IMR-90 (cell line): Measurements from ENCODE around the gene PEX5L. TPM values are rescaled to one million over a fixed set of nuclear protein-coding genes. Genes with fewer than 3 reads are reported as not detected.
A peak's percentile ranks its signal among the peaks of the same experiment; 100 is the strongest.

Source experiments
- ATAC-seq: fragments of 200-7000 bp; cut with Tn5 transposase; 2 replicates; pipeline ENCODE4 v1.9.1; 2020; ENCODE audit warnings: low read depth, mild to moderate bottlenecking, moderate library complexity
- BruUV-seq: library from RNA; stranded (reverse); fragments of 400-500 nt; replicated peaks from 2 replicates; lab custom pipeline; 2021; lab: Mats Ljungman, UMichigan
- CTCF ChIA-PET: fragments of 300-600 bp; formaldehyde crosslinking; extraction: SDS; loops from one replicate; lab custom pipeline; 2021; ENCODE audit warnings: antibody characterized with exemption; lab: Yijun Ruan, JAX
- POLR2A ChIA-PET: fragments of 300-600 bp; sonication (Branson Sonifier 250); formaldehyde crosslinking; loops from one replicate; lab custom pipeline; 2022; ENCODE audit warnings: antibody characterized with exemption; ENCODE audit not compliant: unreplicated experiment; lab: Charles Lee
- DNase-seq: peaks from one replicate; pipeline ENCODE4 v3.0.0; 2013
- H2AFZ ChIP-seq: replicated peaks from 2 replicates; pipeline ENCODE3; 2013; ENCODE audit warnings: low read length, mild to moderate bottlenecking; ENCODE audit not compliant: poor library complexity
- H2AK5ac ChIP-seq: 2 replicates; pipeline ENCODE4 v1.6.1; 2013; ENCODE audit warnings: low read depth, low read length, inconsistent platforms
- H2AK9ac ChIP-seq: replicated peaks from 2 replicates; pipeline ENCODE3; 2013; ENCODE audit warnings: mild to moderate bottlenecking, low read depth, low read length, moderate library complexity; ENCODE audit not compliant: poor library complexity
- H2BK120ac ChIP-seq: 2 replicates; pipeline ENCODE4 v1.6.1; 2013; ENCODE audit warnings: low read depth, low read length, inconsistent platforms
- H2BK15ac ChIP-seq: 3 replicates; pipeline ENCODE4 v1.6.1; 2013; ENCODE audit warnings: low read depth, low read length, inconsistent platforms
- H2BK20ac ChIP-seq: 2 replicates; pipeline ENCODE4 v1.6.1; 2013; ENCODE audit warnings: low read depth, mild to moderate bottlenecking, inconsistent platforms, low read length, moderate library complexity
- H2BK5ac ChIP-seq: 2 replicates; pipeline ENCODE4 v1.6.1; 2013; ENCODE audit warnings: mild to moderate bottlenecking, low read depth, low read length, inconsistent platforms; ENCODE audit not compliant: poor library complexity, severe bottlenecking
- H3K14ac ChIP-seq: replicated peaks from 2 replicates; pipeline ENCODE4 v1.6.1; 2013; ENCODE audit warnings: low read depth, low read length, inconsistent platforms
- H3K18ac ChIP-seq: 2 replicates; pipeline ENCODE4 v1.6.1; 2013; ENCODE audit warnings: low read depth, low read length, control low read depth
- H3K23ac ChIP-seq: 2 replicates; pipeline ENCODE4 v1.6.1; 2013; ENCODE audit warnings: low read depth, low read length, inconsistent platforms
- H3K27ac ChIP-seq: 2 replicates; pipeline ENCODE4 v1.5.1; 2013; ENCODE audit warnings: mild to moderate bottlenecking, control low read depth, low read length; ENCODE audit not compliant: insufficient read depth
- H3K27me3 ChIP-seq: 2 replicates; pipeline ENCODE4 v1.6.1; 2013; ENCODE audit warnings: low read length; ENCODE audit not compliant: control insufficient read depth, insufficient read depth
- H3K36me3 ChIP-seq: 2 replicates; pipeline ENCODE4 v1.6.1; 2013; ENCODE audit warnings: low read length, mixed read lengths; ENCODE audit not compliant: control insufficient read depth, insufficient read depth
- H3K4ac ChIP-seq: 2 replicates; pipeline ENCODE4 v1.6.1; 2013; ENCODE audit warnings: low read depth, low read length, inconsistent platforms
- H3K4me1 ChIP-seq: 2 replicates; pipeline ENCODE4 v1.6.1; 2013; ENCODE audit warnings: low read length, mixed read lengths; ENCODE audit not compliant: control insufficient read depth, insufficient read depth
- H3K4me2 ChIP-seq: 2 replicates; pipeline ENCODE4 v1.6.1; 2013; ENCODE audit warnings: low read depth, mild to moderate bottlenecking, control low read depth, low read length, moderate library complexity
- H3K4me3 ChIP-seq: 2 replicates; pipeline ENCODE4 v1.5.1; 2013; ENCODE audit warnings: low read depth, mild to moderate bottlenecking, control low read depth, low read length, moderate library complexity; ENCODE audit not compliant: insufficient read depth
- H3K56ac ChIP-seq: 2 replicates; pipeline ENCODE4 v1.6.1; 2013; ENCODE audit warnings: low read length, inconsistent platforms; ENCODE audit not compliant: insufficient read depth; ENCODE audit errors: extremely low read depth
- H3K79me1 ChIP-seq, 2 experiments: 2 replicates each; pipeline ENCODE4 v1.6.1; 2013; ENCODE audit warnings: low read length in 2 of 2, inconsistent platforms in 1 of 2, low read depth in 1 of 2
- H3K9ac ChIP-seq: 2 replicates; pipeline ENCODE4 v1.6.1; 2013; ENCODE audit warnings: low read depth, low read length, control low read depth
- H3K9me1 ChIP-seq: 2 replicates; pipeline ENCODE4 v1.6.1; 2013; ENCODE audit warnings: low read length, inconsistent platforms; ENCODE audit not compliant: insufficient read depth
- H3K9me3 ChIP-seq: 2 replicates; pipeline ENCODE4 v1.6.1; 2013; ENCODE audit warnings: low read length; ENCODE audit not compliant: control insufficient read depth, insufficient read depth
- H4K20me1 ChIP-seq: 2 replicates; pipeline ENCODE4 v1.6.1; 2013; ENCODE audit warnings: low read length, inconsistent platforms; ENCODE audit not compliant: insufficient read depth
- H4K5ac ChIP-seq: 2 replicates; pipeline ENCODE4 v1.6.1; 2013; ENCODE audit warnings: mild to moderate bottlenecking, low read depth, low read length, control low read depth
- H4K8ac ChIP-seq, 2 experiments: 2 replicates each; pipeline ENCODE4 v1.6.1; 2013; ENCODE audit warnings: low read depth in 2 of 2, low read length in 2 of 2, control low read depth in 1 of 2, inconsistent platforms in 1 of 2
- H4K91ac ChIP-seq: 2 replicates; pipeline ENCODE4 v1.6.1; 2013; ENCODE audit warnings: low read depth, low read length, inconsistent platforms; ENCODE audit not compliant: insufficient read depth
- MAZ ChIP-seq: IDR thresholded peaks from 2 replicates; pipeline ENCODE4 v1.6.1; 2012; ENCODE audit warnings: low read depth, mild to moderate bottlenecking, low read length, improper control_type of control experiment, moderate library complexity, borderline replicate concordance
- RCOR1 ChIP-seq: IDR thresholded peaks from 2 replicates; pipeline ENCODE4 v1.6.1; 2012; ENCODE audit warnings: mild to moderate bottlenecking, low read length, improper control_type of control experiment; ENCODE audit not compliant: insufficient replicate concordance
- SMC3 ChIP-seq: fragments of 150-350 bp; IDR thresholded peaks from 2 replicates; pipeline ENCODE4 v1.6.1; 2016; ENCODE audit warnings: low read depth, mild to moderate bottlenecking, antibody characterized with exemption, low read length, moderate library complexity
- WGBS, 2 experiments: methylation state at CpG; one replicate each; pipeline versions ENCODE4 v1.1.5 to v1.1.7; 2013; ENCODE audit warnings: missing lambda C conversion rate in 2 of 2; ENCODE audit not compliant: insufficient read length in 1 of 2; ENCODE audit errors: extremely low coverage in 2 of 2; 5-methylcytosine and 5-hydroxymethylcytosine counted together
- dilution Hi-C: fragments of 300-500 bp; cut with HindIII; formaldehyde crosslinking; loops from one replicate; pipeline ENCODE4 v1.14.3; 2018; ENCODE audit warnings: low sequenced_read_pairs; ENCODE audit not compliant: unreplicated experiment
- in situ Hi-C: fragments of 300-500 bp; cut with MboI; formaldehyde crosslinking; loops from 3 replicates; pipeline ENCODE4 v1.14.3; 2019; ENCODE audit warnings: low sequenced_read_pairs, inconsistent platforms, mixed read lengths
- intact Hi-C: fragments of 100-400 bp; cut with micrococcal nuclease; formaldehyde crosslinking; loops from 2 replicates; pipeline ENCODE4 v1.10.0; 2022
- polyA plus RNA-seq, 3 experiments: library from polyadenylated mRNA; depleted of rRNA; stranded (reverse); fragments of >200 nt; gene quantifications; 2 replicates each; pipeline ENCODE4 v1.2.3, GENCODE V29; 2012; ENCODE audit warnings: low replicate concordance in 1 of 3
- total RNA-seq: library from RNA; depleted of rRNA; stranded (reverse); fragments of >200 nt; gene quantifications from 2 replicates; pipeline ENCODE4 v1.2.3, GENCODE V29; 2012
- TF ChIP-seq, protein P1 (sequence below): fragments of 150-350 bp; IDR thresholded peaks from 2 replicates; pipeline ENCODE4 v1.6.1; 2017; ENCODE audit warnings: mild to moderate bottlenecking, antibody characterized with exemption, low read length, low read depth

Gene PEX5L
- total and polyA plus RNA-seq, 2 of the 4 experiments (the other 2 are of a cell fraction) = not detected

DNA sequence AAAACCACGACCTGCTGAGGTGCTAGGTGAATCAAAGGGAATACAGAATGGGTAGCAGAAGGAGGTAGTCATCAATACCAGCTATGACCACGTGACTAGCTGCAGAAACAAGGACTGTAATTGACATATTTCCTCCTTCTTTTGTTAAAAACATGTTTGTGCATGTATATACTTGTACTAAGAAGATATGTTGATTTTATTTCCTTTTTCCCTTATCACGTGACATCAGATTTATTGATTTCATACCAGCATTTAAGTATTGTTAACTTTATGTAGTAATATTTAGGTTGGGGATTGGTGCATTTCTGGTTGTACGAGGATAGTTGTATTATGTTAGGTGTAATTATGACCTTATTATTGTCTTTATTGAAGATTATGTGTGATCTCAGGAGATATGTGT is 36.2 kb downstream of the PEX5L start:
- no peak overlapping the region for H3K27ac ChIP-seq
- H3K9me1 ChIP-seq = no peaks in the 10 kb centered on the region
- no peak overlapping the region for H2AK5ac ChIP-seq
- no peak overlapping the region for H2BK15ac ChIP-seq
- H3K9me3 ChIP-seq = 0 out of 2 replicates have a peak, but pooled peaks cover 3% of the 10 kb centered on the region
- ATAC-seq = no peak
- H2BK120ac ChIP-seq = no peak overlapping the region
- H3K56ac ChIP-seq = no peak overlapping the region
- no peak overlapping the region for H4K5ac ChIP-seq
- no peaks in the 10 kb centered on the region for H4K20me1 ChIP-seq
- no peak overlapping the region for H4K8ac ChIP-seq
- no peak overlapping the region for H3K23ac ChIP-seq
- H3K27me3 ChIP-seq = no peaks in the 10 kb centered on the region
- H2AFZ ChIP-seq = no peak overlapping the region
- in situ Hi-C loops (no loop called here), dilution Hi-C loops (no loop called here), intact Hi-C loops (no loop called here)
- H3K4me2 ChIP-seq = no peak overlapping the region
- H2AK9ac ChIP-seq = no peak overlapping the region
- POLR2A ChIA-PET = no interaction called here
- no peak for TF ChIP-seq RCOR1
- TF ChIP-seq, protein P1, sequence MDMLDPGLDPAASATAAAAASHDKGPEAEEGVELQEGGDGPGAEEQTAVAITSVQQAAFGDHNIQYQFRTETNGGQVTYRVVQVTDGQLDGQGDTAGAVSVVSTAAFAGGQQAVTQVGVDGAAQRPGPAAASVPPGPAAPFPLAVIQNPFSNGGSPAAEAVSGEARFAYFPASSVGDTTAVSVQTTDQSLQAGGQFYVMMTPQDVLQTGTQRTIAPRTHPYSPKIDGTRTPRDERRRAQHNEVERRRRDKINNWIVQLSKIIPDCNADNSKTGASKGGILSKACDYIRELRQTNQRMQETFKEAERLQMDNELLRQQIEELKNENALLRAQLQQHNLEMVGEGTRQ = 0 out of 2 replicates have a peak, but pooled peaks have one; percentile 5
- no peak for TF ChIP-seq MAZ
- TF ChIP-seq SMC3 = no peak
- no peak overlapping the region for H4K91ac ChIP-seq
- no peak overlapping the region for H2BK5ac ChIP-seq
- H3K36me3 ChIP-seq = no peaks in the 10 kb centered on the region
- no peak overlapping the region for H3K9ac ChIP-seq
- no peak overlapping the region for H3K4me3 ChIP-seq
- H2BK20ac ChIP-seq = no peak overlapping the region
- H3K18ac ChIP-seq = no peak overlapping the region
- BruUV-seq = no TSS peak
- WGBS, 2 experiments = 60% methylated on average over 1 of the region's 4 CpGs; no CpG with 5 or more reads in 1 of the 2 experiments
- H3K79me1 ChIP-seq = no peaks in the 10 kb centered on the region
- H3K4me1 ChIP-seq = no peaks in the 10 kb centered on the region
- no peak overlapping the region for H3K4ac ChIP-seq
- H3K14ac ChIP-seq = no peak overlapping the region
- no peak for DNase-seq
- CTCF ChIA-PET = no interaction called here
